OCI-LY3 (cell line): ENCODE measurements around the gene EPC1.

Experiments
- CTCF ChIP-seq: fragments of 200-600, 300-600 bp; sonication (generic); IDR thresholded peaks from 2 replicates; pipeline ENCODE4 v1.5.1; 2014; ENCODE audit warnings: antibody characterized with exemption, low read length, low read depth
- EZH2phosphoT487 ChIP-seq: fragments of 200-600 bp; shearing (Covaris generic); IDR thresholded peaks from 2 replicates; pipeline ENCODE4 v1.6.1; 2018; ENCODE audit warnings: antibody characterized with exemption, mixed run types, low read depth

- TF ChIP-seq CTCF: no peak
- no peak for TF ChIP-seq EZH2phosphoT487
Observed at GRCh38 chr10:32323051-32323450, 23.9 kb downstream of the EPC1 start.
